Mesodermal cell (in vitro differentiated cells): Measurements from ENCODE around the gene FRMD7. TPM values are rescaled to one million over a fixed set of nuclear protein-coding genes. Genes with fewer than 3 reads are reported as not detected.
"Not testable (repeated sequence)": the region's sequence is repeated elsewhere in the genome, so short reads cannot be mapped to it uniquely, and the experiment has no call there.

Source experiments
- H3K27ac ChIP-seq: 2 replicates; pipeline ENCODE4 v1.7.0; 2013; ENCODE audit warnings: mild to moderate bottlenecking, low read depth, low read length, moderate library complexity; ENCODE audit not compliant: severe bottlenecking
- H3K36me3 ChIP-seq: 2 replicates; pipeline ENCODE4 v1.7.1; 2013; ENCODE audit warnings: mild to moderate bottlenecking, low read length, moderate library complexity; ENCODE audit not compliant: control insufficient read depth, insufficient read depth
- H3K4me1 ChIP-seq: one replicate; pipeline ENCODE4 v1.7.1; 2013; ENCODE audit warnings: mild to moderate bottlenecking, low read length; ENCODE audit not compliant: insufficient read depth, control insufficient read depth, poor library complexity, severe bottlenecking
- H3K4me3 ChIP-seq: 2 replicates; pipeline ENCODE4 v1.7.0; 2013; ENCODE audit warnings: low read length, control low read depth, mild to moderate bottlenecking; ENCODE audit not compliant: insufficient read depth, poor library complexity, severe bottlenecking; ENCODE audit errors: extremely low read depth
- H3K9me3 ChIP-seq: 2 replicates; pipeline ENCODE4 v1.7.1; 2013; ENCODE audit warnings: mild to moderate bottlenecking, low read length, moderate library complexity; ENCODE audit not compliant: control insufficient read depth
- WGBS, 2 experiments: methylation state at CpG; one replicate each; pipeline ENCODE4 v1.1.5; 2013; ENCODE audit warnings: missing lambda C conversion rate in 2 of 2; ENCODE audit not compliant: insufficient coverage in 2 of 2; 5-methylcytosine and 5-hydroxymethylcytosine counted together
- polyA plus RNA-seq, 2 experiments: library from polyadenylated mRNA; stranded (reverse); fragments of 50-300 nt; gene quantifications; one replicate each; pipeline ENCODE4 v1.2.3, GENCODE V29; 2013

Gene FRMD7, protein sequence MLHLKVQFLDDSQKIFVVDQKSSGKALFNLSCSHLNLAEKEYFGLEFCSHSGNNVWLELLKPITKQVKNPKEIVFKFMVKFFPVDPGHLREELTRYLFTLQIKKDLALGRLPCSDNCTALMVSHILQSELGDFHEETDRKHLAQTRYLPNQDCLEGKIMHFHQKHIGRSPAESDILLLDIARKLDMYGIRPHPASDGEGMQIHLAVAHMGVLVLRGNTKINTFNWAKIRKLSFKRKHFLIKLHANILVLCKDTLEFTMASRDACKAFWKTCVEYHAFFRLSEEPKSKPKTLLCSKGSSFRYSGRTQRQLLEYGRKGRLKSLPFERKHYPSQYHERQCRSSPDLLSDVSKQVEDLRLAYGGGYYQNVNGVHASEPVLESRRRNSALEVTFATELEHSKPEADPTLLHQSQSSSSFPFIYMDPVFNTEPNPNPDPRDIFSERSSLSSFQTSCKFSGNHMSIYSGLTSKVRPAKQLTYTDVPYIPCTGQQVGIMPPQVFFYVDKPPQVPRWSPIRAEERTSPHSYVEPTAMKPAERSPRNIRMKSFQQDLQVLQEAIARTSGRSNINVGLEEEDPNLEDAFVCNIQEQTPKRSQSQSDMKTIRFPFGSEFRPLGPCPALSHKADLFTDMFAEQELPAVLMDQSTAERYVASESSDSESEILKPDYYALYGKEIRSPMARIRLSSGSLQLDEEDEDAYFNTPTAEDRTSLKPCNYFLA
- polyA plus RNA-seq (2013, experiment 1 of 2), result not detected
- polyA plus RNA-seq (2013, experiment 2 of 2), result 0.15 TPM

DNA sequence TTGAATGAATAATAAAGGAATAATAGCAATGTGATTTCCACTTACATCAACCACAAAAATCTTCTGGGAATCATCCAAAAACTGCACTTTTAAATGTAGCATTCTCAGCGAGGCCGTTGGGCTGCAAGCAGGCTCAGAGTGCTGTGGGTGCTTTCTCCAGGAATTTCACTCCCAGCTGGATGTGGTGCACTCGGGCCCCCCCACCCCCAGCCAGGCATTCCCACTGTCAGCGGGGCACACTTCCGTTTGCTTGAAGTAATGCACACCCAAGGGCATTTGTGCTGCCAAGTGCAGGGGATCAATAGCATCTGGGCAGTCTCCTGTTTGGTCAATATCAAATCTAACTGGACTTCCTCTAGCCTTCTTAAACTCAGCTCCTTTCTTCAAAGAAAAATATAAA is at the start of gene FRMD7:
FRMD7 (minus strand) TSS at position 278 of the 400 bp plus-strand sequence; CDS start at position 102, 176 bp downstream.
- H3K4me3 ChIP-seq, result no peak within 1 kb of the TSS
- WGBS, 2 experiments, result 0% methylated on average over 2 of the region's 5 CpGs; no CpG with 5 or more reads in 1 of the 2 experiments
- no peaks in the 10 kb centered on the region for H3K36me3 ChIP-seq
- no peak within 1 kb of the TSS for H3K27ac ChIP-seq
- no peaks in the 10 kb centered on the region for H3K4me1 ChIP-seq
- H3K9me3 ChIP-seq, result no peaks in the 10 kb centered on the region

DNA sequence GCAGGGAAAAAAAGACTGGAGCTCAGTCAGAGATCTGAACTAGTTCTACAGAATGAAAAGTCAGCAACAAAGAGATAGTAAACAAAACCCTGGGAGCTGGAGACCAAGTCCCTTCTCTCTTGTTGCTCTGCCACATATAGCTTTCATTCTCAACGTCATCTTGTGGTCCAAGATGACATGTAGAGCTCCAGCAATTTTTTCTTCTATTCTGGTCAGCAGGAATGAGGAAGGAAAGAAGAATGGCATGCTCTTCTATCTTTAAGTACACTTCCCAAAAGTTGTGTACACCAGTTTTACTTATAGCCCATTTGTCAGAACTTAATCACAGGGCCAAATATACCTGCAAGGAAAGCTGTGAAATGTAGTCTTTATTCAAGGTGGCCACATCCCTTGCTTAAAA is 45.8 kb upstream of the FRMD7 start:
- Histone ChIP-seq H3K36me3 (no peaks in the 10 kb centered on the region), H3K9me3 (no peaks in the 10 kb centered on the region), H3K27ac (no peak overlapping the region), H3K4me3 (no peak overlapping the region), H3K4me1 (no peaks in the 10 kb centered on the region)
- WGBS, 2 experiments, result no CpG with 5 or more reads among the region's 1 CpG

DNA sequence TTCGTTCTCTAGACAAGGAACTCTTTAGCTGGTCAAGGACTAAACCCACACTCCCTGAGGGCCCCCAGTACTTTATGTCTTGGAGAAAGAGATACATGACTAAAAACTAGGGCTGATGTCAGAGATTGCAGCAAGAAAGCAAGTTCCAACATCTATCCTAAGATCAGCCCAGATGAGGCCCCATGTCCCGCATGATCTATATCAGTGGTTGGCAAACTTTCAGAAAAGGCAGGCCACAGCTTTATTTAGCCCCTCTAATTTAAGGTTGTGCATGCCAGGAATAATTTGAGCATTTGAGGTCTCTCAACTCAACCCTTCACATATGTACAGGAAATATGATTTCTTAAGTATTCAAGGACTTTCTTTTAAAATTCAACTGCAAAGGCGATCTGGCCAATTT is 44.1 kb upstream of the FRMD7 start:
- WGBS, 2 experiments, result 100% methylated on average over 1 to 2 of the region's 3 CpGs
- Histone ChIP-seq H3K4me3 (no peak overlapping the region), H3K4me1 (no peaks in the 10 kb centered on the region), H3K9me3 (no peaks in the 10 kb centered on the region), H3K27ac (no peak overlapping the region), H3K36me3 (no peaks in the 10 kb centered on the region)

DNA sequence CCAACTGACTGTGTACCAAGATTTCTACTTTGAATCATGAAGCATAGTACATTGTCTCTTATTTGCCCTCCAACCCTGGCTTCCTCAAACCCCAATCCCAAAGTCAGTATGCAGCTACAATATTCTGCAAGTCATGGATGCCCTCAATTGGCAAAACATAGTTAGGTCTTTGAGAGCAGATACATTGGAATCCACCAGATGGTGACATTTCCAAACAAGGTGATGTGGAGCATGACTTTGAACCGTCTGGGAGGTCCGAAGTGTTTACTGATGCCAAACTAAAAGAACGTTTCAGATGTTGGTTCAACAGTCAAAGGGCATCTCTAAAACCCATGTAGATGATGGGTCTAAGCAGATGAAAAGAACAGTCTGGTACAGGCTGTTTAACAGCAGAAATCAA is 43.7 kb upstream of the FRMD7 start:
- WGBS, 2 experiments, result 90% methylated on average over 3 of the region's 3 CpGs; no CpG with 5 or more reads in 1 of the 2 experiments

DNA sequence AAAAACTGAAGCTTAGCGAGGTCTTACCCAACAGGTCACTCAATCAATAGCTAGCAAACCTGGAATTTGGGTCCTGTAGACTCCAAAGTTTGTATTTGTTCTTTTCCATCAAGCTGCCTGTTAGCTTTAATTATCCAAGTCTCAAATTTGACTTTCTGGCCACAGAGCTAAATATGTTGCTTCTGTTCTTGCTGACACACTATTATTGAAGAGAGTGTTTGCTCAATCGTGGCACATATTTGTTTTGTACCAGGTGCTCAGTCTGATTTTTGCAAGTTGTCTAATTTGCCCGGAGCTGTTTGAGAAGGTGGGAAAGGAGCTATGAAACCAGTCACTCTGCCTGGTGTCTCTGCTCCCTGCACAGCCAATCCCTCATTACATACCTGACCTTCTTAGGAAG is 41.7 kb upstream of the FRMD7 start:
- Histone ChIP-seq H3K4me1 (no peaks in the 10 kb centered on the region), H3K36me3 (no peaks in the 10 kb centered on the region), H3K9me3 (no peaks in the 10 kb centered on the region), H3K27ac (no peak overlapping the region), H3K4me3 (no peak overlapping the region)
- WGBS, 2 experiments, result no CpG with 5 or more reads among the region's 3 CpGs

More for the DNA sequence above, 43.7 kb upstream of the FRMD7 start:
- H3K4me1 ChIP-seq, result no peaks in the 10 kb centered on the region
- no peaks in the 10 kb centered on the region for H3K9me3 ChIP-seq
- no peak overlapping the region for H3K4me3 ChIP-seq
- no peaks in the 10 kb centered on the region for H3K36me3 ChIP-seq
- H3K27ac ChIP-seq, result no peak overlapping the region

DNA sequence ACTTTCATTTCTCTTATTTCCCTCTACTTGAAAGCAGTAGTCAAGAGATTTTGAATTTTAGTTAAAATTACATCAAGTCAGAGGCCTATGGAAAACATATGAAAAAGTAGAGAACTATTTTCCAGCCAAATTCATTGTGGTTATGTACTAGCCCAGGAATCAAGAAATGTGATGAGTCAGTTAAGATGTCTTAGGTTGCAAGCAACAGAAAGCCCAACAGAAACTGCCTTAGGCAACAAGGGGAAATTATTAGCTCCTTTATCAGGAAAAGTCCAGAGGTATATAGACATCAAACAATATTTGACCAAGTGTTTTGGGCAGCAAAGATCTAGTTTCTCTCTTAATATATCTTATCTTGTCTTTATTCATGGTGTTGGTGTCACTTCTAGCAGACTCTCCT is 37.8 kb upstream of the FRMD7 start:
- H3K4me3 ChIP-seq, result no peak overlapping the region
- H3K36me3 ChIP-seq, result no peaks in the 10 kb centered on the region
- H3K4me1 ChIP-seq, result no peaks in the 10 kb centered on the region
- H3K9me3 ChIP-seq, result no peaks in the 10 kb centered on the region
- H3K27ac ChIP-seq, result no peak overlapping the region

DNA sequence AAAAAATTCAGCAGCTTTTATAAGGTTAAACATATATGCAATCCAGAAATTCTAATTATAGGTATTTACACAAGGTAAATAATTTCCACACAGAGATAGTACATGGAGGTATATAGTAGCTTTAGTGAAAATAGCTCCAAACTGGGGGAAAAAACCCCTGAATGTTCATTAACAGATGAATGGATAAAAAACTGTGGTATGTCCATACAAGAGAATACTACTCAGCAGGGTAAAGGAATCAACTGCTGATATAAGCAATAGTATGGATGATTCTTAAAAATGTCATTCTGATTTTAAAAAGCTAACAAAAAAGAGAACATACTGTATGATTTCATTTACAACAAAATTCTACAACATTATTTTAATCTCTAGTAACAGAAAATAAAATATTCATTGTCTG is 37.2 kb upstream of the FRMD7 start:
- no peak overlapping the region for H3K27ac ChIP-seq
- H3K36me3 ChIP-seq, result no peaks in the 10 kb centered on the region
- no peaks in the 10 kb centered on the region for H3K4me1 ChIP-seq
- H3K9me3 ChIP-seq, result no peaks in the 10 kb centered on the region
- H3K4me3 ChIP-seq, result no peak overlapping the region

DNA sequence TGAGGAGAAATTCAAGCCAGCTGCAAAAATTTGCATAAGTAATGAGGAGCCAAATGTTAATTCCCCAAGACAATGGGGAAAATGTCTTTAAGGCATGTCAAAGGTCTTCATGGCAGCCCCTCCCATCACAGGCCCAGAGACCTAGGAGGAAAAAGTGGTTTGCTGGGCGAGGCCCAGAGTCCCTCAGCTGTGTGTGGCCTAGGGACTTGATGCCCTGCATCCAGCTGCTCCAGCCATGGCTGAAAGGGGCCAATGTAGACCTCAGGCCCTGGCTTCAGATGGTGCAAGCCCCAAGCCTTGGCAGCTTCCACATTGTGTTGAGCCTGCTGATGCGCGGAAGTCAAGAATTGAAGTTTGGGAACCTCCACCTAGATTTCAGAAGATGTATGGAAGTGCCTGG is 35.3 kb upstream of the FRMD7 start:
- 100% methylated on average over 1 of the region's 3 CpGs; no CpG with 5 or more reads in 1 of the 2 experiments for WGBS, 2 experiments
- not testable (repeated sequence) for H3K27ac ChIP-seq, H3K4me1 ChIP-seq

DNA sequence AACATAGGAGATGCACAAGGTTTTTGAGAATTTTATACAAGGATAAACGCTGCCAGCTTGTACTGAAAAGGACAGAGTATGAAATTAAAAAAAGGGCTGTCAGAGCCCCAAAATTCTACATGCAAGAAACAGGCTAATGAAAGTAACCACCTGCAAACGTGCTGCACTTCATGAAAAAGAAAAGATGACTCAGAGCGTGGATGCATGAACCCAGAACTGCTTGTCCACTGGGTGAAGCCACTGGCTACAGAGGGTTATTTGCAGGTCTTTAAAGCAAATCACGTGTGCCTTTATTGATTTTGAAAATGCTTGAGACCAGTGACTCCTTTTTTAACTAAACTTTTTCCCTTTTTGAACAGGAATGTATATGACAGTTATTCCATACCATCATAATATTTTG is 25.3 kb upstream of the FRMD7 start:
- WGBS, 2 experiments, result 62 to 82% methylated on average over 2 to 3 of the region's 4 CpGs
- Histone ChIP-seq H3K4me1 (no peaks in the 10 kb centered on the region), H3K9me3 (no peaks in the 10 kb centered on the region), H3K36me3 (no peaks in the 10 kb centered on the region), H3K4me3 (no peak overlapping the region), H3K27ac (no peak overlapping the region)

More for the DNA sequence above, 35.3 kb upstream of the FRMD7 start:
- H3K36me3 ChIP-seq, H3K9me3 ChIP-seq, H3K4me3 ChIP-seq: not testable (repeated sequence)

DNA sequence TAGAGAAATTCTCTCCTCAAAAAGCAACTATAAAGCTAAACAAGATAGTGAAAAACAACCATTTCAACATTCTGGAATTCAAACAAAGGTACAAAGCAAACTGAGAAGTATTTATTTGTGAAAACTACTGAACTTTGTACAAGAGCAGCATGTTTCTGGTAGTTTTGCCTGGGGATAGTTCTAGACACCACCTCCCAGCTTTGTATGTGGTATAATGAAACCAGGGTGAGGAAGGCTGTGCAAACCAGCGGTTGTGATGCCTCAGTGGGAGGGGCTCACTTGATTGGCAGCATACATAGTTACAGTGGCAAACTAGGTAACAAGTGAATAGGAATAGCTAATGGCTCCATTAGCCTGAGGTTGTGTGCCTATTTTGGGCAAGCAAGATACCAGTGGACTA is 18.6 kb upstream of the FRMD7 start:
- no CpG with 5 or more reads among the region's 1 CpG for WGBS, 2 experiments
- Histone ChIP-seq H3K9me3 (no peaks in the 10 kb centered on the region), H3K36me3 (no peaks in the 10 kb centered on the region), H3K4me1 (no peaks in the 10 kb centered on the region), H3K27ac (no peak overlapping the region), H3K4me3 (no peak overlapping the region)

DNA sequence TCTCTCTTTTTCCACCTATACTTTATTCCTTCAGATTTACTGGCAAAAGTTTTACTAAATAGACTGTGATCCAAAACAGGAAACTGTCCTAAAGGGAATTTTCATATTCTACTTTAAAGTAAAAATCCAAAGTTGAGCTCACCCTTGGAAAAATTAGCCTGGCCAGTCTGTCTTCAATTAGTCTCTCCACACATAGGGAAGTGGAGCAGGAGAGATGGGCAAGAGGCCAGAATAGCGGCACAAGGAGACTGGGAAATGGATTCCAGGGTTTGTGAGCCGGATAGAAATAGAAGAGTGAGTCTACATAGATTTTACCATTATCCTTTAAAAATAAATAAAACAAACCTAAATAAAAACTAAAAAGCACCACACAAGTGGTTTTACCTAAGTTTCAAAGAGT is 16.2 kb upstream of the FRMD7 start:
- no peaks in the 10 kb centered on the region for H3K4me1 ChIP-seq
- H3K4me3 ChIP-seq, result no peak overlapping the region
- H3K36me3 ChIP-seq, result no peaks in the 10 kb centered on the region
- no peaks in the 10 kb centered on the region for H3K9me3 ChIP-seq
- WGBS, 2 experiments, result no CpG with 5 or more reads among the region's 2 CpGs
- H3K27ac ChIP-seq, result no peak overlapping the region
